Neural cell (in vitro differentiated cells): ENCODE measurements around the gene KCNQ1OT1. TPM values are rescaled to one million over a fixed set of nuclear protein-coding genes. Genes with fewer than 3 reads are reported as not detected.

ENCODE experiments used
- H2AFZ ChIP-seq: fragments of 200-600, 300-800 bp; sonication (generic), shearing (Covaris generic); 2 replicates; pipeline ENCODE4 v1.6.0; 2014; ENCODE audit warnings: low read depth, mild to moderate bottlenecking, antibody characterized with exemption, low read length, moderate library complexity
- H3F3A ChIP-seq: fragments of 200-600 bp; shearing (Covaris generic); 2 replicates; pipeline ENCODE4 v1.6.1; 2016; ENCODE audit warnings: mild to moderate bottlenecking, moderate library complexity, mixed read lengths, antibody characterized with exemption, low read length; ENCODE audit not compliant: insufficient read depth, poor library complexity, severe bottlenecking
- H3K27ac ChIP-seq: fragments of 200-600, 300-800 bp; sonication (generic), shearing (Covaris generic); 2 replicates; pipeline ENCODE4 v1.5.1; 2014; ENCODE audit warnings: mild to moderate bottlenecking, low read length, moderate library complexity
- H3K27me3 ChIP-seq: fragments of 300-800, 200-600 bp; sonication (generic), shearing (Covaris generic); 2 replicates; pipeline ENCODE4 v1.6.0; 2014; ENCODE audit warnings: mild to moderate bottlenecking, low read depth, low read length, moderate library complexity; ENCODE audit not compliant: insufficient read depth
- H3K36me3 ChIP-seq: fragments of 300-800, 200-600 bp; sonication (generic), shearing (Covaris generic); 2 replicates; pipeline ENCODE4 v1.5.1; 2014; ENCODE audit warnings: mild to moderate bottlenecking, antibody characterized with exemption, low read length, moderate library complexity; ENCODE audit not compliant: insufficient read depth
- H3K4me2 ChIP-seq: fragments of 300-800, 200-600 bp; sonication (generic), shearing (Covaris generic); 2 replicates; pipeline ENCODE4 v1.6.0; 2014; ENCODE audit warnings: mild to moderate bottlenecking, low read length
- H3K4me3 ChIP-seq: fragments of 300-800, 200-600 bp; sonication (generic), shearing (Covaris generic); 2 replicates; pipeline ENCODE4 v1.5.1; 2014; ENCODE audit warnings: mild to moderate bottlenecking, low read length, moderate library complexity
- H3K79me2 ChIP-seq: fragments of 200-600 bp; shearing (Covaris generic); replicated peaks from 2 replicates; pipeline ENCODE4 v1.6.0; 2014; ENCODE audit warnings: mild to moderate bottlenecking, low read length, moderate library complexity; ENCODE audit not compliant: insufficient read depth
- H3K9ac ChIP-seq: fragments of 300-800, 200-600 bp; sonication (generic), shearing (Covaris generic); 2 replicates; pipeline ENCODE4 v1.6.1; 2016; ENCODE audit warnings: mild to moderate bottlenecking, low read length, mixed read lengths
- H3K9me2 ChIP-seq: fragments of 200-600 bp; shearing (Covaris generic); 2 replicates; pipeline ENCODE4 v1.6.1; 2016; ENCODE audit warnings: mild to moderate bottlenecking, low read length, mixed read lengths; ENCODE audit not compliant: insufficient read depth
- H3K9me3 ChIP-seq: fragments of 200-600, 300-800 bp; sonication (generic), shearing (Covaris generic); 2 replicates; pipeline ENCODE4 v1.6.1; 2016; ENCODE audit warnings: mild to moderate bottlenecking, mixed run types, low read length, moderate library complexity, mixed read lengths
- H4K20me1 ChIP-seq: fragments of 200-600 bp; shearing (Covaris generic); 2 replicates; pipeline ENCODE4 v1.6.1; 2016; ENCODE audit warnings: mild to moderate bottlenecking, mixed run types; ENCODE audit not compliant: insufficient read depth
- EP300 ChIP-seq: fragments of 450-650 bp; conservative IDR thresholded peaks from 2 replicates; pipeline ENCODE4 v1.6.1; 2014; ENCODE audit warnings: antibody characterized with exemption, mild to moderate bottlenecking, moderate library complexity; ENCODE audit not compliant: poor library complexity, severe bottlenecking
- EZH2 ChIP-seq: fragments of 200-600, 300-800 bp; shearing (Covaris generic), sonication (generic); IDR thresholded peaks from 2 replicates; pipeline ENCODE4 v1.6.1; 2014; ENCODE audit warnings: antibody characterized with exemption, low read length, borderline replicate concordance, mild to moderate bottlenecking; ENCODE audit not compliant: insufficient read depth, poor library complexity, severe bottlenecking
- MXI1 ChIP-seq: fragments of 450-650 bp; conservative IDR thresholded peaks from 2 replicates; pipeline ENCODE4 v1.6.1; 2014; ENCODE audit warnings: antibody characterized with exemption, mild to moderate bottlenecking; ENCODE audit not compliant: poor library complexity, severe bottlenecking
- POLR2AphosphoS5 ChIP-seq: IDR thresholded peaks from 2 replicates; pipeline ENCODE4 v1.6.1; 2012
- RAD21 ChIP-seq: fragments of 450-650 bp; conservative IDR thresholded peaks from 2 replicates; pipeline ENCODE4 v1.6.1; 2014; ENCODE audit warnings: antibody characterized with exemption, mild to moderate bottlenecking, moderate library complexity
- SMC3 ChIP-seq: fragments of 450-650 bp; conservative IDR thresholded peaks from 2 replicates; pipeline ENCODE4 v1.6.1; 2014; ENCODE audit warnings: antibody characterized with exemption, mild to moderate bottlenecking, moderate library complexity; ENCODE audit not compliant: poor library complexity
- TAF1 ChIP-seq: IDR thresholded peaks from 2 replicates; pipeline ENCODE4 v1.6.1; 2012; ENCODE audit warnings: low read depth
- polyA plus RNA-seq: library from polyadenylated mRNA; depleted of rRNA; stranded (reverse); fragments of >200 nt; gene quantifications from 2 replicates; pipeline ENCODE4 v1.2.3, GENCODE V29; 2014
- TF ChIP-seq, protein P1 (sequence below): IDR thresholded peaks from 2 replicates; pipeline ENCODE4 v1.6.1; 2012; ENCODE audit warnings: borderline replicate concordance
- TF ChIP-seq, protein P2 (sequence below): fragments of 450-650 bp; IDR thresholded peaks from 2 replicates; pipeline ENCODE4 v1.5.1; 2014; ENCODE audit warnings: antibody characterized with exemption, mild to moderate bottlenecking, moderate library complexity; ENCODE audit not compliant: poor library complexity, severe bottlenecking

Gene KCNQ1OT1
- polyA plus RNA-seq, 1 donor from 2014 or later = 0.12 TPM

GRCh38 chr11:2722955-2723354, 23.2 kb upstream of the KCNQ1OT1 start:
- TF ChIP-seq RAD21 = no peak
- TF ChIP-seq SMC3 = no peak
- Histone ChIP-seq H3K36me3 (no peaks in the 10 kb centered on the region), H3K4me3 (no peak overlapping the region), H4K20me1 (no peaks in the 10 kb centered on the region), H3K4me2 (no peak overlapping the region), H3K9me3 (no peaks in the 10 kb centered on the region), H3F3A (no peaks in the 10 kb centered on the region), H2AFZ (no peak overlapping the region), H3K9me2 (no peaks in the 10 kb centered on the region), H3K27ac (no peak overlapping the region), H3K9ac (no peak overlapping the region), H3K27me3 (peaks cover 51% of the 10 kb centered on the region), H3K79me2 (no peaks in the 10 kb centered on the region)

GRCh38 chr11:2721210-2721916, 21.6 kb upstream of the KCNQ1OT1 start:
- no peak overlapping the region for H3K27ac ChIP-seq
- no peaks in the 10 kb centered on the region for H3K9me2 ChIP-seq
- H3K4me3 ChIP-seq = no peak overlapping the region
- no peak overlapping the region for H2AFZ ChIP-seq
- H3K36me3 ChIP-seq = no peaks in the 10 kb centered on the region
- H3K27me3 ChIP-seq = peaks cover 66% of the 10 kb centered on the region
- H4K20me1 ChIP-seq = no peaks in the 10 kb centered on the region
- H3K9ac ChIP-seq = no peak overlapping the region
- TF ChIP-seq EZH2 (no peak), POLR2AphosphoS5 (peak; percentile 22)
- H3F3A ChIP-seq = no peaks in the 10 kb centered on the region
- H3K4me2 ChIP-seq = no peak overlapping the region
- H3K79me2 ChIP-seq = no peaks in the 10 kb centered on the region
- no peaks in the 10 kb centered on the region for H3K9me3 ChIP-seq

DNA sequence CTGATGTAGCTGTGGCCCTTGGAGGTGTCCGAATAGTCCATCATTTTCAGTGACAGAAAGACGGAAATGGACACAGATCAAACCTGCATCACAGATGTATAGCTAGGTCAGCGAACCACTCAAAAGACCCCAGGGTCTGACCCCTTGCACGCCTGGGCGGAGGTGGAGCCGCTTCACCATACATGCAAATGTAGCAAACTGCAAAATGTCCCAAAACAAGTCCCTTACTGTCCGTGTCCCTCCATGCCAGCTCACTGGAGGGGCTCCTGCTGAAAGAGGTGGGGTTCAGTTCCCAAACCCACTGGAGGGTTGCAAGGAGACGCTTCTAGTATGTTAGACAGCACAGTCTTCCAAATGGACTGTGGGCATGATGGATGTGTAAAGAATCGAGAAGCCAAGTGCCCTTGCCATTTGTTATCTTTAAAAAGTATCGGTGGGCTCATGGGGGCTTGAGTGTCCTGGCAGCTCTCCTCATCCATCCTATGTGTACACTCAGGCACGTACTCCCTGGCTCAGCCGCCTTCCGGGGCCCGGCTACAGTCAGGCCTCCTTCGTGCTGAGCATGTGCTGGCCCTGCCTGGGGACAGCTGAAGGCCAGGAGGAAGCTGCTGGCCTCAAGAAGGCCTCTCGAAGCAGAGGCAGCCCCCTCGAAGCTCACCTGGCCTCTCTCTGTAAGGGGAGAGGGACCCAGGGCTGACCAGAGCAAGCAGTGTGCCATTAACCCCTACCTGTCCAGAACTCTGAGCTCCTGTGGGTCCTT, 20.2 kb upstream of the KCNQ1OT1 start:
- no peaks in the 10 kb centered on the region for H3K9me2 ChIP-seq
- no peak overlapping the region for H3K9ac ChIP-seq
- no peaks in the 10 kb centered on the region for H4K20me1 ChIP-seq
- H3K27me3 ChIP-seq = peaks cover 70% of the 10 kb centered on the region
- H3K36me3 ChIP-seq = no peaks in the 10 kb centered on the region
- H2AFZ ChIP-seq = no peak overlapping the region
- H3F3A ChIP-seq = no peaks in the 10 kb centered on the region
- no peak overlapping the region for H3K27ac ChIP-seq
- no peaks in the 10 kb centered on the region for H3K9me3 ChIP-seq
- H3K4me3 ChIP-seq = no peak overlapping the region
- TF ChIP-seq TAF1 (no peak), SMC3 (no peak), EZH2 (no peak), MXI1 (no peak), POLR2AphosphoS5 (no peak)
- no peaks in the 10 kb centered on the region for H3K79me2 ChIP-seq
- H3K4me2 ChIP-seq = no peak overlapping the region

- H4K20me1 ChIP-seq = no peaks in the 10 kb centered on the region
- peaks cover 60% of the 10 kb centered on the region for H3K27me3 ChIP-seq
- no peak overlapping the region for H3K27ac ChIP-seq
- H3K4me2 ChIP-seq = no peak overlapping the region
- no peaks in the 10 kb centered on the region for H3K79me2 ChIP-seq
- no peak for TF ChIP-seq EZH2
- TF ChIP-seq SMC3 = no peak
- TF ChIP-seq POLR2AphosphoS5 = no peak
- no peak for TF ChIP-seq TAF1
- TF ChIP-seq, protein P1, sequence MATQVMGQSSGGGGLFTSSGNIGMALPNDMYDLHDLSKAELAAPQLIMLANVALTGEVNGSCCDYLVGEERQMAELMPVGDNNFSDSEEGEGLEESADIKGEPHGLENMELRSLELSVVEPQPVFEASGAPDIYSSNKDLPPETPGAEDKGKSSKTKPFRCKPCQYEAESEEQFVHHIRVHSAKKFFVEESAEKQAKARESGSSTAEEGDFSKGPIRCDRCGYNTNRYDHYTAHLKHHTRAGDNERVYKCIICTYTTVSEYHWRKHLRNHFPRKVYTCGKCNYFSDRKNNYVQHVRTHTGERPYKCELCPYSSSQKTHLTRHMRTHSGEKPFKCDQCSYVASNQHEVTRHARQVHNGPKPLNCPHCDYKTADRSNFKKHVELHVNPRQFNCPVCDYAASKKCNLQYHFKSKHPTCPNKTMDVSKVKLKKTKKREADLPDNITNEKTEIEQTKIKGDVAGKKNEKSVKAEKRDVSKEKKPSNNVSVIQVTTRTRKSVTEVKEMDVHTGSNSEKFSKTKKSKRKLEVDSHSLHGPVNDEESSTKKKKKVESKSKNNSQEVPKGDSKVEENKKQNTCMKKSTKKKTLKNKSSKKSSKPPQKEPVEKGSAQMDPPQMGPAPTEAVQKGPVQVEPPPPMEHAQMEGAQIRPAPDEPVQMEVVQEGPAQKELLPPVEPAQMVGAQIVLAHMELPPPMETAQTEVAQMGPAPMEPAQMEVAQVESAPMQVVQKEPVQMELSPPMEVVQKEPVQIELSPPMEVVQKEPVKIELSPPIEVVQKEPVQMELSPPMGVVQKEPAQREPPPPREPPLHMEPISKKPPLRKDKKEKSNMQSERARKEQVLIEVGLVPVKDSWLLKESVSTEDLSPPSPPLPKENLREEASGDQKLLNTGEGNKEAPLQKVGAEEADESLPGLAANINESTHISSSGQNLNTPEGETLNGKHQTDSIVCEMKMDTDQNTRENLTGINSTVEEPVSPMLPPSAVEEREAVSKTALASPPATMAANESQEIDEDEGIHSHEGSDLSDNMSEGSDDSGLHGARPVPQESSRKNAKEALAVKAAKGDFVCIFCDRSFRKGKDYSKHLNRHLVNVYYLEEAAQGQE = no peak
- TF ChIP-seq RAD21 = no peak
- no peak for TF ChIP-seq EP300
- TF ChIP-seq MXI1 = no peak
- TF ChIP-seq, protein P2, sequence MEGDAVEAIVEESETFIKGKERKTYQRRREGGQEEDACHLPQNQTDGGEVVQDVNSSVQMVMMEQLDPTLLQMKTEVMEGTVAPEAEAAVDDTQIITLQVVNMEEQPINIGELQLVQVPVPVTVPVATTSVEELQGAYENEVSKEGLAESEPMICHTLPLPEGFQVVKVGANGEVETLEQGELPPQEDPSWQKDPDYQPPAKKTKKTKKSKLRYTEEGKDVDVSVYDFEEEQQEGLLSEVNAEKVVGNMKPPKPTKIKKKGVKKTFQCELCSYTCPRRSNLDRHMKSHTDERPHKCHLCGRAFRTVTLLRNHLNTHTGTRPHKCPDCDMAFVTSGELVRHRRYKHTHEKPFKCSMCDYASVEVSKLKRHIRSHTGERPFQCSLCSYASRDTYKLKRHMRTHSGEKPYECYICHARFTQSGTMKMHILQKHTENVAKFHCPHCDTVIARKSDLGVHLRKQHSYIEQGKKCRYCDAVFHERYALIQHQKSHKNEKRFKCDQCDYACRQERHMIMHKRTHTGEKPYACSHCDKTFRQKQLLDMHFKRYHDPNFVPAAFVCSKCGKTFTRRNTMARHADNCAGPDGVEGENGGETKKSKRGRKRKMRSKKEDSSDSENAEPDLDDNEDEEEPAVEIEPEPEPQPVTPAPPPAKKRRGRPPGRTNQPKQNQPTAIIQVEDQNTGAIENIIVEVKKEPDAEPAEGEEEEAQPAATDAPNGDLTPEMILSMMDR = no peak
- no peaks in the 10 kb centered on the region for H3K9me3 ChIP-seq
- H2AFZ ChIP-seq = no peak overlapping the region
- no peak overlapping the region for H3K4me3 ChIP-seq
- no peaks in the 10 kb centered on the region for H3F3A ChIP-seq
- no peaks in the 10 kb centered on the region for H3K36me3 ChIP-seq
- no peak overlapping the region for H3K9ac ChIP-seq
- H3K9me2 ChIP-seq = no peaks in the 10 kb centered on the region
Measured at GRCh38 chr11:2718817-2719438, 19.1 kb upstream of the KCNQ1OT1 start.
